Measurements from ENCODE around the gene POU2F1.

- TF ChIP-seq POLR2A (IDR thresholded peaks at IDR 0.05) (no peak), CTCF (IDR thresholded peaks at IDR 0.05 in 4 of 5, conservative IDR thresholded peaks at IDR 0.05 in 1 of 5) (no peak)
These were observed 123.4 kb downstream of the POU2F1 start for GRCh38 chr1:167344112-167344511.
